ENCODE measurements around the gene RBM24. TPM values are rescaled to one million over a fixed set of nuclear protein-coding genes. Genes with fewer than 3 reads are reported as not detected.

Gene RBM24
- total RNA-seq = not detected

- Mint-ChIP-seq H3K4me3 (peak within 1 kb of the TSS; percentile 60), H3K36me3 (no peaks in the 10 kb centered on the region), H3K27me3 (peaks cover 62% of the 10 kb centered on the region), H3K4me1 (ENCODE audit: low read depth) (peaks cover 12% of the 10 kb centered on the region), H3K27ac (no peak within 1 kb of the TSS), H3K9me3 (no peaks in the 10 kb centered on the region)
- peak; percentile 57 for DNase-seq
- ChIA-PET POLR2A (no interaction called here), CTCF (interaction anchor here (0.6 to 1.0 kb wide), 3 partner anchors 43 to 1247 kb away, joined by 3 read pairs; no protein-coding TSS in a partner anchor)
- intact Hi-C loops (cut with micrococcal nuclease) = loop anchor here (5.0 kb wide), 1 partner anchor 301 kb away; no protein-coding TSS in a partner anchor
Observed at GRCh38 chr6:17281100-17281496, at the start of gene RBM24. TSS of gene RBM24 (plus strand) at chr6:17281361. CDS start at chr6:17281582, 221 bp downstream.

DNA sequence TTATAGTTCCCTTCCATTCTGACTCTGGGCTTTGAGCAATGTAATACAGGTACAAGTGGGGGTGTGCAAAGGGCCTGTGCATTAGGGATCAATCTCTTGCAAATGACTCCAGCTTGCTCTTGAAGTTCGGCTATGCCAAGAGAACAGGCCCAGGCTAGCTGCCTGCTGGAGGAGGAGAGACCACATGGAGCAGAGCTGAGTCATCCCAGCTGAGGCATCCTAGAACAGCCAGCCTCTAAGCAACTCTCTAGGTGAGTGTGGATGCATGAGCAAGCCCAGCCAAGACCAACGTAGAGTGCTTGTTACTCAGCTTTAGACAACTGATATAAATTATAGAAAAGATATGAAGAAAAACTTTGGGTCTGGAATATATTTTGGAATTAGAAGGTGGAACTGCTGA is 47.6 kb upstream of the RBM24 start:
- H3K4me1 Mint-ChIP-seq (ENCODE audit: low read depth) = no peaks in the 10 kb centered on the region
- intact Hi-C loops (cut with micrococcal nuclease) = no loop called here
- ChIA-PET POLR2A (no interaction called here), CTCF (no interaction called here)
- no peak overlapping the region for H3K27ac Mint-ChIP-seq
- no peak overlapping the region for H3K4me3 Mint-ChIP-seq
- DNase-seq = no peak
- H3K27me3 Mint-ChIP-seq = peaks cover 4% of the 10 kb centered on the region
- H3K36me3 Mint-ChIP-seq = no peaks in the 10 kb centered on the region
- no peaks in the 10 kb centered on the region for H3K9me3 Mint-ChIP-seq

DNA sequence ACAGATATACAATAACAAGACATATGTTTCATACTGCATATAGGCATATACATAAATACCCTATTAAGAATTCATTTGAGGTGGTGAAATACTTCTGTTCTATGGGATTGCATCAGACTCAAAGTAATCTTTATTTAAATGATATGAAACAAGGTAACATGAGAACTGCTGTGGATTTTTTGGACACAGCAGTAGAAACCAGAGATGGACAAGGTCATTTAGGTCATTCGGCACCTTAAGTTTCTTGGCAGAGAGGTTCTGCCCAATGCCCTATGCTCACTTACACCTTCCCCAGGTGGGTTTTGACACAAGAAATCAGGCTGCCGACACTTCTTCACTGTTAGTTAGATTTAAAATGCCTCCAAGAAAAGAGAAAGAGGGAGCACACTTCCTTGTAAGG is 43.9 kb upstream of the RBM24 start:
- intact Hi-C loops (cut with micrococcal nuclease) = no loop called here
- H3K27ac Mint-ChIP-seq = no peak overlapping the region
- no peaks in the 10 kb centered on the region for H3K36me3 Mint-ChIP-seq
- POLR2A ChIA-PET = no interaction called here
- no peaks in the 10 kb centered on the region for H3K4me1 Mint-ChIP-seq (ENCODE audit: low read depth)
- CTCF ChIA-PET = no interaction called here
- H3K27me3 Mint-ChIP-seq = peaks cover 2% of the 10 kb centered on the region
- peaks cover 2% of the 10 kb centered on the region for H3K9me3 Mint-ChIP-seq
- no peak overlapping the region for H3K4me3 Mint-ChIP-seq
- DNase-seq = no peak

- CTCF ChIA-PET = no interaction called here
- H3K4me3 Mint-ChIP-seq = no peak overlapping the region
- H3K27ac Mint-ChIP-seq = no peak overlapping the region
- POLR2A ChIA-PET = no interaction called here
- H3K36me3 Mint-ChIP-seq = no peaks in the 10 kb centered on the region
- intact Hi-C loops (cut with micrococcal nuclease) = no loop called here
- DNase-seq = no peak
- peaks cover 2% of the 10 kb centered on the region for H3K9me3 Mint-ChIP-seq
- peaks cover 9% of the 10 kb centered on the region for H3K27me3 Mint-ChIP-seq
- no peaks in the 10 kb centered on the region for H3K4me1 Mint-ChIP-seq (ENCODE audit: low read depth)
Observed at GRCh38 chr6:17239260-17239659, 41.9 kb upstream of the RBM24 start.

- CTCF ChIA-PET = no interaction called here
- intact Hi-C loops (cut with micrococcal nuclease) = no loop called here
- H3K36me3 Mint-ChIP-seq = no peaks in the 10 kb centered on the region
- no peaks in the 10 kb centered on the region for H3K4me1 Mint-ChIP-seq (ENCODE audit: low read depth)
- DNase-seq = no peak
- H3K9me3 Mint-ChIP-seq = peaks cover 2% of the 10 kb centered on the region
- H3K27ac Mint-ChIP-seq = no peak overlapping the region
- POLR2A ChIA-PET = no interaction called here
- H3K4me3 Mint-ChIP-seq = no peak overlapping the region
- peaks cover 9% of the 10 kb centered on the region for H3K27me3 Mint-ChIP-seq
Observed at GRCh38 chr6:17240803-17241500, 40.2 kb upstream of the RBM24 start.

DNA sequence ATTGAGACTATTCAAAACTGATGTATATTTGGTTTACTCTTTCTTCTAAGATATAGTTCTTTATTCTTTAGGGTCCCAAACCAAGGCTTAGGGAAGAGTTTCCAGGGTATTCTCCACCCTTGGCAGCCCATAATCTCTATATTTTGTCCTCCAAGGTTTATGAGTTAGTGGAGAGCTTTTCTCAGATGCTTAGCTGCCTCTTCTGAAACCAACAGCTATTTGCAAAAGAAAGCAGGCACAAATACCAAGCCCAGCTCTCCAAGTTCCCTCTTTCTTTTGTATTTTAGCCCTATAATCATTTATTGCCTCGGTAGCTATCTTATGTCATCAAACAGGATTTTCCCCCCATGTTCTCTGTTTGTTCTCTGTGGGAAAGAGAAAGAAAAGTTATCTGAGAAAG is 39.1 kb upstream of the RBM24 start:
- POLR2A ChIA-PET = no interaction called here
- peaks cover 2% of the 10 kb centered on the region for H3K9me3 Mint-ChIP-seq
- no peak overlapping the region for H3K27ac Mint-ChIP-seq
- intact Hi-C loops (cut with micrococcal nuclease) = no loop called here
- no peak for DNase-seq
- CTCF ChIA-PET = no interaction called here
- no peak overlapping the region for H3K4me3 Mint-ChIP-seq
- H3K4me1 Mint-ChIP-seq (ENCODE audit: low read depth) = no peaks in the 10 kb centered on the region
- H3K36me3 Mint-ChIP-seq = no peaks in the 10 kb centered on the region
- peaks cover 9% of the 10 kb centered on the region for H3K27me3 Mint-ChIP-seq

GRCh38 chr6:17250237-17250636 is 30.9 kb upstream of the RBM24 start:
- Mint-ChIP-seq H3K36me3 (no peaks in the 10 kb centered on the region), H3K9me3 (peaks cover 2% of the 10 kb centered on the region), H3K4me1 (ENCODE audit: low read depth) (no peaks in the 10 kb centered on the region), H3K4me3 (no peak overlapping the region), H3K27ac (no peak overlapping the region), H3K27me3 (peaks cover 16% of the 10 kb centered on the region)
- CTCF ChIA-PET = no interaction called here
- intact Hi-C loops (cut with micrococcal nuclease) = no loop called here
- POLR2A ChIA-PET = no interaction called here
- no peak for DNase-seq

DNA sequence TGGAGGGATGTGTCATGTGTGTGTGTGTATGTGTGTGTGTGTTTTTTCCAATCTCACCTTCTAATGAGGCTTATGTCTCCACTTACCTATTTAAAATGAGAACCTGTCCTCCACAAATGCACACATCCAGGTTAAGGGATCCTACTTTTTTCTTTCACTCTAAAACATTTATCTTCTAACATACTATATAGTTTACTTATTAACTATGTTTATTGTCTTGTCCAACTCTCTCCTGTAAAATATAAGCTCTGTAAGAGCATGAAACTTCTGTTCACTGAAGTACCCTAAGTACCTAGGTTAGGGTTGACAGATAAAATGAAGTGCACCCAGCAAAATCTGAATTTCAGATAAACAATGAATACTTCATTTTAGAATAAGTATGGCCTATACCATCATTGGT is 29.2 kb upstream of the RBM24 start:
- no peaks in the 10 kb centered on the region for H3K4me1 Mint-ChIP-seq (ENCODE audit: low read depth)
- H3K27me3 Mint-ChIP-seq = peaks cover 16% of the 10 kb centered on the region
- no peak overlapping the region for H3K27ac Mint-ChIP-seq
- ChIA-PET CTCF (interaction anchor here (0.7 kb wide), 1 partner anchor 262 kb away, joined by 3 read pairs; no protein-coding TSS in a partner anchor), POLR2A (no interaction called here)
- intact Hi-C loops (cut with micrococcal nuclease) = no loop called here
- peaks cover 2% of the 10 kb centered on the region for H3K9me3 Mint-ChIP-seq
- no peak for DNase-seq
- H3K36me3 Mint-ChIP-seq = no peaks in the 10 kb centered on the region
- no peak overlapping the region for H3K4me3 Mint-ChIP-seq

GRCh38 chr6:17258749-17259148 is 22.4 kb upstream of the RBM24 start:
- ChIA-PET CTCF (no interaction called here), POLR2A (no interaction called here)
- intact Hi-C loops (cut with micrococcal nuclease) = no loop called here
- Mint-ChIP-seq H3K36me3 (no peaks in the 10 kb centered on the region), H3K9me3 (no peaks in the 10 kb centered on the region), H3K4me1 (ENCODE audit: low read depth) (no peaks in the 10 kb centered on the region), H3K27ac (no peak overlapping the region), H3K4me3 (no peak overlapping the region), H3K27me3 (peaks cover 7% of the 10 kb centered on the region)
- DNase-seq = no peak

DNA sequence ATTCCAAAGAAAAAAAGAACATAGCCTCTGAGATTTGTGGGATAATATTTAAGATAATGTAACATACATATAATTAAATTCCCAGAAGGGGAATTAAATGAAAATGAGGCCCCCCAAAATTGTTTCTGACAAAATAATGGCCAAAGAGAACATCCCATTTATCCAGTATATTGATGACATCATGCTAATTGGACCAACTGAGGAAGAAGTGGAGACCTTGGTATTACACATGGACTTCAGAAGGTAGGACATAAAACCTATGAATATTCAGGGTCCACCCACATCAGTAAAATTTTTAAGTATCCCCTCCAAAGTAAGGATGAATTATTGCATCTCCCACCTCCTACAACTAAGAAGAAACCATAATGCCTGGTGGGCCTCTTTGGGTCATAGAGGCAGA is 15.6 kb upstream of the RBM24 start:
- intact Hi-C loops (cut with micrococcal nuclease) = no loop called here
- CTCF ChIA-PET = no interaction called here

GRCh38 chr6:17267566-17267965 is 13.6 kb upstream of the RBM24 start:
- H3K36me3 Mint-ChIP-seq = no peaks in the 10 kb centered on the region
- H3K4me1 Mint-ChIP-seq (ENCODE audit: low read depth) = no peaks in the 10 kb centered on the region
- ChIA-PET POLR2A (no interaction called here), CTCF (interaction anchor here (0.6 kb wide), 1 partner anchor 500 kb away, joined by 3 read pairs; no protein-coding TSS in a partner anchor)
- DNase-seq = no peak
- intact Hi-C loops (cut with micrococcal nuclease) = no loop called here
- no peak overlapping the region for H3K4me3 Mint-ChIP-seq
- H3K9me3 Mint-ChIP-seq = no peaks in the 10 kb centered on the region
- peaks cover 9% of the 10 kb centered on the region for H3K27me3 Mint-ChIP-seq
- H3K27ac Mint-ChIP-seq = no peak overlapping the region

More for the DNA sequence above, 15.6 kb upstream of the RBM24 start:
- Mint-ChIP-seq H3K4me1 (ENCODE audit: low read depth) (no peaks in the 10 kb centered on the region), H3K27ac (no peak overlapping the region), H3K9me3 (no peaks in the 10 kb centered on the region), H3K36me3 (no peaks in the 10 kb centered on the region), H3K4me3 (no peak overlapping the region), H3K27me3 (peaks cover 2% of the 10 kb centered on the region)
- DNase-seq = no peak
- POLR2A ChIA-PET = no interaction called here

GRCh38 chr6:17268114-17268513 is 13.0 kb upstream of the RBM24 start:
- H3K36me3 Mint-ChIP-seq = no peaks in the 10 kb centered on the region
- H3K4me1 Mint-ChIP-seq (ENCODE audit: low read depth) = no peaks in the 10 kb centered on the region
- no peak for DNase-seq
- intact Hi-C loops (cut with micrococcal nuclease) = no loop called here
- no peak overlapping the region for H3K4me3 Mint-ChIP-seq
- ChIA-PET POLR2A (no interaction called here), CTCF (interaction anchor here (0.6 kb wide), 1 partner anchor 500 kb away, joined by 3 read pairs; no protein-coding TSS in a partner anchor)
- peaks cover 9% of the 10 kb centered on the region for H3K27me3 Mint-ChIP-seq
- H3K27ac Mint-ChIP-seq = no peak overlapping the region
- H3K9me3 Mint-ChIP-seq = no peaks in the 10 kb centered on the region

GRCh38 chr6:17269840-17270239 is 11.3 kb upstream of the RBM24 start:
- Mint-ChIP-seq H3K4me3 (no peak overlapping the region), H3K4me1 (ENCODE audit: low read depth) (no peaks in the 10 kb centered on the region), H3K9me3 (no peaks in the 10 kb centered on the region), H3K27me3 (peaks cover 21% of the 10 kb centered on the region), H3K36me3 (no peaks in the 10 kb centered on the region), H3K27ac (no peak overlapping the region)
- intact Hi-C loops (cut with micrococcal nuclease) = no loop called here
- DNase-seq = no peak
- ChIA-PET POLR2A (no interaction called here), CTCF (no interaction called here)

Measured in activated CD4-positive, alpha-beta memory T cell treated with anti-CD3 and anti-CD28 coated beads for 36 hours (primary cell).